GM08714 (cell line): ENCODE results near the gene ARSG.
"Not testable (repeated sequence)": the region's sequence is repeated elsewhere in the genome, so short reads cannot be mapped to it uniquely, and the experiment has no call there.

Source experiments
- H3K4me3 ChIP-seq: fragments of 200-500 bp; sonication (Bioruptor generic); 2 replicates; pipeline ENCODE4 v1.5.1; 2014; ENCODE audit warnings: mild to moderate bottlenecking, low read length, inconsistent platforms
- ZNF274 ChIP-seq: IDR thresholded peaks from 2 replicates; pipeline ENCODE4 v1.6.1; 2012; ENCODE audit warnings: mild to moderate bottlenecking, low read depth, low read length

Gene ARSG

DNA sequence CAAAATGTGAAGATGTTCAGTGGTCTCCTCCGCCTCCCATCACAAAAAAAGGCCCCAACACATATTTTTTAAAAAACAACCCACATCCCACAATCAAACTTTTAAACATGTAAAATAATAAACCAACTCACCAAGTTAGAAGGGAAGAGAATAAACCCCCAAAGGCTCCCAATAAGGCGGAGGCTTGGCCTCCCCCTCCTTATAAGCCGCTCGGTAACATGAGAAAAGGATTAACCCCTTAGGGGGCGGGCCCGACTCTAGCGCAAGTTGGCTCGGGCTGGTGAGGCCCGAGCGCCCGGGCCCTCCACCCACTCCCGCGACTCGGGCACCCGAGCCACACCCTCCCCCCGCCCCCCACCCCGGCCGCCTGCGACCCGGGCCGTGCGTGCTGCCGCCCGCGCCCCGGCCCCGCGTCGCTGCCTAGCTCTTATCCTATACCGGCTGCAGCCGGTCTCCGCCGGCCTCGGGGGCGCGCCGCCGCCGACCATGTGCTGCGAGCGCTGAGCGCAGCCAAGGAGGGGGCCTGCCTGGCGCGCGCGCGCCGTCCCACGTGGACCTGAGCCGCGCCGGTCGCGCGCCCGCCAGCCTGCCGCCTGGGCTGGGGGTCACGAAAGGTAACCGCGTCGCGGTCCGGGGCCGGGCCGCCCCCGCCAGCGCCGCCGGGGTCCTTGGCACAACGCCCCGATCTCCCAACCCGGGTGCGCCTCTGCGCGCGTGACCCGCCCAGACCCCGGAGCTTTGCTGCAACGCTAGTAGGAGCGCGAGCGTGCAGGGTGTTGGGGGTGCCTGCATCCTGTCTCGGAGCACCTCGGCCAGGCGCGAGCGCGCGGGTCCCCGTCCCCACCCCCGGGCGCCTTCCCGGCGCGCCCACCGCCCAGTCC lies at the start of gene ARSG, which contains the start of gene SLC16A6:
Gene ARSG (plus strand): TSS at position 541 of the 881 bp plus-strand sequence. CDS start 15,999 bp downstream, outside the sequence.
Gene SLC16A6 (minus strand): TSS at position 173 of the 881 bp plus-strand sequence. CDS start 12,807 bp downstream, outside the sequence.
- TF ChIP-seq ZNF274: no peak

DNA sequence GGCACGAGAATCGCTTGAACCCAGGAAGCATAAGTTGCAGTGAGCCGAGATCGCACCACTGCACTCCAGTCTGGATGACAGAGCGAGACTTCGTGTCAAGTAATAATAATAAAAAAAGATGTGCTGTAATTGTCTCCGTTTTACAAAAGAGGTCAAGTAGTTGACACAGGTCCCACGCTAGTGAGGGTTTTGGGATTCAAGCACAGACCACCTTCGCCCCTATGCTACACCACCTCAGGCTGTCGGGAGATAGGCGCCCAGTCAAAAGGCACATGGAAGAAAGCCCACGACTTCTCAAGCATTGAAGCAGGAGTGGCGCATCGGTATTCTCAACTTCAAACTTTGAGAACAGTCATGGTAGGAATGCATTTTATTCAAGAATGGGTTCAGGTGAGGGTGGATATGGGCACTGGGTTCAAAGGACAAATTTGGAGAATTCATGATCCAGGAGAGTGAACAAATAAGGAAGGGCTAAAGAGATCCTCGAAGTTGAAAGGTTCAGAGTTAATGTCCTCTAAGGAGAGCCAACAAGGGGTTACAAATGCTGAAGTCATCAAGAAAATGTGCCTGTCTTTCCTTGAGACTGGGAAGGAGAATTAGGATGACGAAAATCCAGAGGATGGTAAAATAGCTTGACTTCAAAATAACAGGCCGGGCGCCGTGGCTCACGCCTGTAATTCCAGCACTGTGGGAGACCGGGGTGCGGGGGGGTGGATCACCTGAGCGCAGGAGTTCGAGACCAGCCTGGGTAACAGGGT lies 44.8 kb upstream of the ARSG start:
- peak overlapping the region; percentile 63; the same call in 1 of the 2 replicates for H3K4me3 ChIP-seq

More for the DNA sequence above, at the start of gene ARSG, which contains the start of gene SLC16A6:
- H3K4me3 ChIP-seq: peak within 1 kb of the TSS; percentile 95

GRCh38 chr17:68247445-68248198 lies 43.7 kb upstream of the ARSG start, which contains the start of gene AMZ2:
Gene AMZ2 (plus strand): TSS chr17:68248043. CDS start chr17:68250188, 2,145 bp downstream.
- TF ChIP-seq ZNF274: no peak
- peak within 1 kb of the TSS; percentile 66 for H3K4me3 ChIP-seq

More for the DNA sequence above, 44.8 kb upstream of the ARSG start:
- TF ChIP-seq ZNF274: no peak

GRCh38 chr17:68248199-68248825 lies 43.0 kb upstream of the ARSG start:
- peak overlapping the region; percentile 66 for H3K4me3 ChIP-seq
- no peak for TF ChIP-seq ZNF274

- TF ChIP-seq ZNF274: no peak
- peak overlapping the region; percentile 66; the same call in 1 of the 2 replicates for H3K4me3 ChIP-seq
Observed at GRCh38 chr17:68248891-68249290, 42.4 kb upstream of the ARSG start.

GRCh38 chr17:68249354-68249765 lies 41.9 kb upstream of the ARSG start:
- no peak for TF ChIP-seq ZNF274
- no peak overlapping the region for H3K4me3 ChIP-seq

- H3K4me3 ChIP-seq: not testable (repeated sequence)
Observed at GRCh38 chr17:68253426-68253825, 37.9 kb upstream of the ARSG start.

DNA sequence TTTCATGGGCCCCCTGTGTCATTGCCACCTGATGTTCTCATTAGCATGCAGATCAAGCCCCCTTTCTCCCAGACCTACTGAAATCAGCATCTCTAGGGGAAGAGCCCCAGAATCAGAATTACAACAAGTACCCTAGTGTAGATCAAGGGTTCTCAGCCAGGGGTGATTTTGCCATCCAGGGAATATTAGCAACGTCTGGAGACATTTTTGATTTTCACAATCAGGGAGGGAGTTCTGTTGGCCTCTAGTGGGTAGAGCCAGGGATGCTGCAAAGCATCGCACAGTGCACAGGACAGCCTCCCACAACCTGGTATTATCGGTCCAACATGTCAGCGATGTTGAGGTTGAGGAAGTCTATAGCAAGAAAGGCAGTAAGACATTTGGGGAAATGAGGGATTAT lies 36.1 kb upstream of the ARSG start:
- no peak overlapping the region for H3K4me3 ChIP-seq
- no peak for TF ChIP-seq ZNF274

DNA sequence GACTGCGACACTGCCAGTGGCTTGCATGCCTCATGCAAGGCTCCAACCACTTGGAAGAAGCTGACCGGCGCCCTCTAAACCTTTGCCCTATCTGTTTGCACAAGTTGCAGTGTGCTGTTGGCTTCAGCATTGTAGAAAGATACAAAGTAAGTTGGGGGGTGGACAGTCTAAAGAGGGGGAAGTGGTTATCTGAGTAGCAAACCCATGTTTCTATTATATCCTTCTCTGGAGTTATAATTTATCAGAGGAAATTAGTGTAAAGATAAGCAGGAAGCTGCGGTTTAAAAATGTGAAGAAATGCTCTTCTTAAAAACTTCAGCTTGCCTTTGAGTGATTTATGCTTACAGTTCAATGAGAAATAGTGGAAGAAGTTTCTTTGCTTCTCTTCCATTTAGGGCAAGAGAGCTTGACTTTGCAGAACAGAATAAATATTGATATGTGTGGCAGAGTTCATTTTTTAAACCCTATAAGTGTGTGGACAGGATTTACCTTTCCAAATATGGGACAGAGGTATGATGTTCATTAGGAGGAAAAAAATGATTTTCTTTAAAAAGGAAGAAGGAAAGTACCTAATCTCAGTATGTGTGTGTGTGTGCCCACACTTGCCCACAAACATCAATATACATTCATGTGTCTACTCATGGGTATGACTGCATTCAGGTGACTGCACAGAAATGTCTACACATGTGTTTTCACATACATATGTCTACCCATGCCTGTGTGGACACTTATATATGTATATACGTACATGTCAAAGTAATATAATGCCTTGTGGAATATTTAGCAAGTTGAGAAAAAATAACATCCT lies 35.4 kb upstream of the ARSG start:
- H3K4me3 ChIP-seq: no peak overlapping the region
- TF ChIP-seq ZNF274: no peak

DNA sequence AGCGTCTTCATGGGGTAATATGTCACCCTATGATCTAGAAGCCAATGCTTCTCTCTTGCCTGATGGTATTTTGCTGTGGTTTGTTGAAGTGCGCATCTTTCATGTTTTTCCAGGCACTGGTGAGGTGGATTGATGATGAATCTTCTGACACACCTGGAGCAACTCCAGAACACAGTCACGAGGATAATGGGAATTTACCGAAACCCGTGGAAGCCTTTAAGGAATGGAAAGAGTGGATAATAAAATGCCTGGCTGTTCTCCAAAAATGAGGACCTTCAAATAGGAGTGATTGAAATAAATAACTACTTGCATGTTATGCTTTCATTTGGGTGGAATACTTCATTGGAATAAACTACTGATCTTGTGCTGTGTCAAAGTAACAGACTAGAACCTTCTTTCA lies 34.6 kb upstream of the ARSG start:
- not testable (repeated sequence) for H3K4me3 ChIP-seq

DNA sequence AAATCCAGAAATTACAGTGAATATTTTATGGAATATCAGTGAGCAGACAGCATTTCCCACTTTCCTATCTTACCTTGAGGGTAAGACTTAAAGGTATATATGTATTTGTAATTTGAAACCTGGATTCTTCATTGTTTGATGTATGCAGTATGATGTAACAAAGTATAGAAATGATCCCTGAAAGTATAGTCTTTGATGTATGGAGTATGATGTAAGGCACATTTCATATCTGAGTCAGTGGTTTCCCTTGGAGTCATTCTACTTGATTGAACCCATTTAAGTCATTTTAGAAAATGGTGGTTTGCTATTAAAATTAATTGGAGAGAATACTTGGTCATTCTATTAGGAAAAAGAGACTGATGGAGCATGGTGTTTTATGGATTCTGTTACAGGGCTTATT lies 33.4 kb upstream of the ARSG start:
- H3K4me3 ChIP-seq: no peak overlapping the region
- no peak for TF ChIP-seq ZNF274

GRCh38 chr17:68258890-68259647 lies 32.2 kb upstream of the ARSG start:
- peak overlapping the region; percentile 45; the same call in 1 of the 2 replicates for H3K4me3 ChIP-seq

- not testable (repeated sequence) for H3K4me3 ChIP-seq
Observed at GRCh38 chr17:68259648-68259951, 31.7 kb upstream of the ARSG start.
